A172 (cell line): ENCODE results near the gene MSL3B.
"Not testable (repeated sequence)": the region's sequence is repeated elsewhere in the genome, so short reads cannot be mapped to it uniquely, and the experiment has no call there.

Source experiments
- DNase-seq: peaks from one replicate; pipeline ENCODE4 v3.0.0-alpha.2; 2015; ENCODE audit warnings: low spot score

Gene MSL3B

DNA sequence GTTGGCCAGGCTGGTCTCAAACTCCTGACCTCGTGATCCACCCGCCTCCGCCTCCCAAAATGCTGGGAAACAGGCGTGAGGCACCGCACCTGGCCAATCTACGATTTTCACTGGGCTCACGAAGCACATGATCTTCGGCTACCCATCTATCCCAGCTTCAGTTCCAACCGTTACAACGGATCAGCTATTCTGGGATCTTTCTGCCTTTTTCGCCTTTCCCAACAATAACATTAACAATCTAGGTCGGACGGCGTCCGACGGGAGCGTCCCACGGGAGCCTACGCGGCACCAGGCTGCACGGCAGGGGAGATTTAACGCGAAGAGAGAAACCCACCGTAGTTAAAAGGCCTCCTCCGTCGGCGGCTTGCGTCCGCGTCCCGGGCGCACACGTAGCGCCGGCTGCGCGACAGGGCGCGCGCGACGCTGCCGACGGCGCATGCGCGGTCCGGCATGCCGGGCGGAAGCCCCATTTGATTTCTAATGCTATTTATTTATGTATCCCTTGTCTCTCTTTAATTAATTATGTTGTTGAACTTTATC is at the start of gene MSL3B:
TSS of gene MSL3B (minus strand) at position 394 of the 540 bp plus-strand sequence.
- DNase-seq = no peak

DNA sequence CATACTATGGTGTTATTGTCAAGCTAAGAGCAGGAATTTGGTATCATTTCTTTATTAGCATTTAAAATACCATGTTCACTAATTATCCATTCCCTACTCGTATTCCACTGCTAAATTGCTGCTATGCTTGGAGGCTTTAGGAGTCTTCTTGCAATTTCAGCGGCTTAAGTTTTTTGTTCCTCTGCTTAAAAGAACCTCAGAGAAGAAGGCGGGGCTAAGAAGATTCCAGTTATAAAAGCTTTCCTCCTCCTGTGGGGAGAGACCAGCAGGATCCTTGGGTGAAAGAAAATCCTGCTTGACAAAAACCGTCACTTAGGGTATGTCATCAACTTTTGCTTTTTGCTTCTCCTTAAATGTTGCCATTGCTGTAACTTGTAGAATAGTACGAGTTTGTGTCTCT is 48.9 kb upstream of the MSL3B start, which contains the start of gene TRPM8:
TSS of gene TRPM8 (plus strand) at position 258 of the 400 bp plus-strand sequence. CDS start 9,165 bp downstream, outside the sequence.
- no peak for DNase-seq

DNA sequence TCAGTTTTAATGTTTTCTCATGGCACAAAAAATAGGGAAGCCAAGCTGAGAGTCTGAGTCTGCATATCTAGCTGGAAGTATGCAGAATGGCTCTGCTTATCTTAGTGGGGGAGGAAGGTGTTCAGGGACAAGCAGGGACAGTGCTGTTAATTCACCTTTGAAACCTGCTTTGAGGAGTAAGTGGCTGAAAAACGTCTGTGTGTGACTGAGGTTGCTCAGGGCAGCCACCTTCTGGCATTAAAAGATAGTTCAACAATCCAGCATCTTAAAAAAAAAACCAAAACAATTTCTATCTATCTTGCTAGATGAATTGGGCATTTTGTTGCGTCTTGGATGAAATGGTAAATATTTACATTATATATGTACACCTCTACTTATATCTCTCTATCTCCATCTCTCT is 46.9 kb upstream of the MSL3B start:
- DNase-seq = peak; percentile 21

DNA sequence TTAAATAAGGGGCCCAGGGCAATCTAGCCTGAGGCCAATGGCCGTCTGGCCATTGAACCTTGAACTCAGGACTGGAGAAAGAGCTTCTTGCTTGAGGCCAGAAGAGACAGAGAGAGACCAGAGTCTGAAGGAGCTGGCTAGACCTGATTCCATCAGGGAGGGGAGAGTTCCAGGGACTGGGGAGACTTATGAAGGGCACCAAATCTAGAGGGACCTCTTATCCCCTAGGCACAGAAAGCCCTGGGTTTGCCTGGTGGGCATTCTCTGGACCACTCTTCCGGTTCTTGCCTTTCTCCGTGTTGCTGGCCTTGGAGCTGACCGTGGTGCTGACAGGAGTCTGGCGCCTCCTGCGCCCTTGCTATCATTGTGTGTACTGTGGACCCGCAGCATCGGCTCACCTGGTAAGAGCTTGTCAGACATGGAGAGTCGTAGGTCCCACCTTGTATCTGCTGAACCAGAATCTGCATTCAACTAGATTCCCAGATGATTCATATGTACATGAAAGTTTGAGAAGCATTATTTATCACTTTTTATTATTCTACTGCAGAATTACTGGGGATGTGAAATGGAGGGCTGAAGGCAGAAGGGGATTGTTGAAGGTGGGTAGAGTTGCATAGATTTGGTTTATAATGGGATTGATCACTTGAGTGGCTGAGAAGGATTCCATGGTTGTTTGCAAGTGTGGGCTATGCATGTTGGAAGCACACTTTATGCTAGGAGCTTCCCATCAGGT is 44.7 kb upstream of the MSL3B start:
- peak; percentile 26 for DNase-seq

DNA sequence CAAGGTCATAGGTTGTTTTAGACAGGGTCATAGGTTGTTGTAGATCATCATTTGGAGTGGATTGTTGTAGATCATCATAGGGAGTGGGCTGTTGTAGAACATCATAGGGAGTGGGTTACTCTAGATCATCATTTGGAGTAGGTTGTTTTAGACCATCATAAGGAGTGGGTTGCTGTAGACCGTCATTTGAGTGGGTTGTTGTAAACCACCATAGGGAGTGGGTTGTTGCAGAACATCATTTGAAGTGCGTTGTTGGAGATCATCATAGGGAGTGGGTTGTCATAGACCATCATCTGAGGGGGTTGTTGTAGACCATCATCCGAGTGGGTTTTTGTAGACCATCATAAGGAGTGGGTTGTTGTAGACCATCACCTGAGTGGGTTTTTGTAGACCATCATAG is 39.4 kb upstream of the MSL3B start:
- no peak for DNase-seq

DNA sequence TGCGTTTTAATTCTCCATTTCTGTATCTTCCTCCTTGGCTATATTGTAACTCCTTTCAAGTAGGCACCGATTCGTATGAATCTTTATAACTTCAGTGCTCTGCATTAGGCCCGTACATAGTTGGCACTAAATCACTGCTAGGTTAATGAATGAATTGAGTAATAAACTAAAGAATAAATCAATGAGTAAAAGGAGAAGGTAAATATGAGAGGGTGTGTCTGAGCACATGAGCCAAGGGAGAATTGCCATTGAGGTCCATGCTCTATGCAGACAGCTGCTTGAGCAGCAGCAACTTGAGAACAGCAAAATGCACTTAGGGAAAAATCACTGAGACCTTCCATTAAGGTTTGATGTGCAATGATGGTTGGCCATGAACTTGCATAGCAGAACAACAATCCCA is 37.8 kb upstream of the MSL3B start:
- DNase-seq = no peak

DNA sequence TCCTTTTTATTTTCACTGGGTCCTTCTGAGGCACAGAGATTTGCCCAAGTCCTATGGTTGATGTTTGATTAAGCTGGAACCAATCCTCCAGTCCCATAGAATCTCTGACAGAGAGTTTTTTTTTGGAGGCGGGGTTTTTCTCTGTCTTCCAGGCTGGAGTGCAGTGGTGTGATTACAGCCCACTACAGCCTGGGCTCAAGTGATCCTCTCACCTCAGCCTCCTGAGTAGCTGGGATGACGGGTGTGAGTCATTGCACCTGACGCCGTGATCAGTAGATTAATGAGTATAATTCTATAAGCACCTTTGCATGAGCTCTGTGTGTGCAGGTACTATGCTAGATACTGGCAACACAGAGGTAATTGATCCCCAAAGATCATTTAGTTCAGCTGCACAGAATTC is 33.7 kb upstream of the MSL3B start:
- DNase-seq = no peak

DNA sequence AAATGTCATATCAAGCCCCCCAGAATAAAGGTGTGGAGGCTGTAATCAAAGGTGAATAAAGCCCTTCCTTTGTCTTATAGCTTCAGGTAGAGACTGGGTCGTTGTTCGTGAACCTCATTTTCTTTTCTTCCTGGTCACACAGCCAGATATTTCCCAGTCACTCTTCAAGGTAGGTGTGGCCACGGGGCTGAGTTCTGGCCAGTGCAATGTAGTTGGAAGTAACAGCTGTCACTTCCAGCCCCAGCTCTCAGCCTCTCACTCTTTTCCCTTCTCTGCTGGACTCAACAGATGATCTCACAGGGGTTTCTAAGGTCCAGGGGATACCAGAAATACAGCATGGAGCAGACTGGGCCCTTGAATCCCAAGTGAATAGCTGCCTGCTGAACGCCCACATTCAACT is 33.2 kb upstream of the MSL3B start:
- no peak for DNase-seq

DNA sequence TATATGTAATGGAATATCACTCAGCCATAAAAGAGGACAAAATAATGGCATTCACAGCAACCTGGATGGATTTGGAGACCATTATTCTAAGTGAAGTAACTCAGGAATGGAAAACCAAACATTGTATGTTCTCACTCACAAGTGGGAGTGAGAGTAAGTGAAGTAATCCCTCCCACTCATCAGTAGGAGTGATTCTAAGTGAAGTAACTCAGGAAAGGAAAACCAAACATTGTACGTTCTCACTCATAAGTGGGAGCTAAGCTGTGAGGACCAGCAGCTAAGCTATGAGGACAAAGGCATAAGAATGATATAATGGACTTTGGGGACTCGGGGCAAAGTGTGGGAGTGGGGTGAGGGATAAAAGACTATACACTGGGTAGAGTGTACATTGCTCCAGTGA is 28.1 kb upstream of the MSL3B start:
- not testable (repeated sequence) for DNase-seq

DNA sequence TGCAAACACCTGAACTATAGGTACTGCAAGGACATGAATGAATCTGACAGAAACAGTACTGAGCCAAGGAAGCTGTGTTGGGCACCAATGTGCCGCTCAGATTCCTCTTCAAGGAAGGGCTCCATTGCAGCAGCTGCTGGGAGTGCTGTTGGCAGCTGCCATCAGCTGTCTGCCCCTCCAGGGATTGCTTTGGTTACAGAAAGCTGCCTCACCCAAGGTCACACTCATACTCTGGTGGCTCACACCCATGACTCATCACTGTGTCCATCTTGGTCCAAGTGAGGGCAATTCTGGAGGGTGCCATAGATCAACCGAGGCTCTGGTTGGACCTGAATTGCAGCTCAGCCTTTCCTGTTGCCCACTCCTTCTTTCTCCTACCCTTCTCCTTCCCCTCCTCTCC is 24.6 kb upstream of the MSL3B start:
- DNase-seq = peak; percentile 5

DNA sequence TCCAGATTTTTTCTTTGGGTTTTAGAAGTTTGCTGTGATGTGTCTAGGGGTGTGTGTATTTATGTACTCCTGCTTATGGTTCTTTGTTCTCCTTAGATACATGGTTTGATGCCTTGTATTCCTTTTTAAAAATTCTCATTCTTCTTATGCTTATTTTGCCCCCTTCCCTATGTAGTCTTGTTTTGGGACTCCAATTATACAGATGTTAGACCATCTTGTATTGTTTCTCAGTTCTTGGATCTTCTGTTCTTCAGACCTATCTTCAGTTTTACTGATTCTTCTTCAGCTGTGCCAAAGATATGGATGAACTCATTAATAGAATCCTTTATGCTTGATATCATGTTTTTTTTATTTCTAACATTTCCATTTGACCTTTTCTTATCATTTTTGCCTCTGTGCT is 14.2 kb upstream of the MSL3B start:
- DNase-seq = no peak

DNA sequence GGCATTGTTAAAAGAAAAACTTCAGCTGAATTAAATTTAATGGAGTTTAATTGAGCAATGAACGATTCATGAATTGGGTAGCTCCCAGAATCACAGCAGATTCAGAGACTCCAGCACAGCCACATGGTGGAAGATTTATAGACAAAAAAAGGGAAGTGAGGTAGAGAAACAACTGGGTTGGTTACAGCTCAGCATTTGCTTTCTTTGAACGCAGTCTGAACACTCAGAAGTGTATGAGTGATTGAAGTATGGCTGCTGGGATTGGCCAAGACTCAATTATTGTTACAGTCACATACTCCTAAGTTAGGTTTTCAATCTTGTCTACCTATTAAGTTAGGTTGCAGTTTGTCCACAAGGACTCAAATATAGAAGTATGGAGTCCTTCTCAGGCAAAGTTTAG is 3.9 kb upstream of the MSL3B start:
- not testable (repeated sequence) for DNase-seq

DNA sequence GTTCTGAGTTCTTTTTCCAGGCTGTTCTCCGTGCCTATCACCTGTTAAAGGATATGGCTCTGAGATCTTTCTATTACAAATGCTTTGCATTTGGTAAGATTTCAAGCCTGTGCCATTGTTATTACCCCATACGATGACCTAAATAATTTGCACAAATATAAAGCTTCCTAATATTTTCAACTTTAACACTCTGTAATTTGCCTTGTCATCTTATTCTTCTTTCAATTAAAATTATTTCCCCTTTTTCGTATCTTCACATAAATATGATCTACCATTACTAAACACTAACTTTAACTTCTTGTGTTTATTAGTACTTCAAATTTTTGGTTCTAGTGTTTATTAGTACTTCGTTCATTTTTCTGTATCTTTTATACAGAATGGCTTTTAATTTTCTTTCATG is 3.2 kb upstream of the MSL3B start:
- no peak for DNase-seq

DNA sequence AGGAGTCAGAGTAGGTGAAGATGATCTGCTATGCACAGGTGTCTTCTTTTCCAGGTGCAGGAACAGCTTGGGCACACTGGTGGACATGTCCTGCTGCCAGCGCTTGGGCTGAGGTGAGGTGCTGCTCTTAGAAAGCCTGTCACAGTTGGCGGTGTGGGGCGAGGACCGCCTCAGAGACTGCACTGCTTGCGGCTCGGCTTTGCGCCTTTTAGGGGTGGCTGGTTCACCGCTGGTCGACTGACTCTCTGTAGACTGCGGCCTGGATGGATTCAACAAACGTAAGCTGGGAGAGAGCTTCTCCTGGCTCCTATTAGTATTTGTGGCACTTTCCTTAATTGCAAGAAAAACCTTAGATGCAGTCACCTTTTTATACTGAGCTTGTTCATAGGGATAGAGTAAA is 1.7 kb downstream of the MSL3B start:
- no peak for DNase-seq

DNA sequence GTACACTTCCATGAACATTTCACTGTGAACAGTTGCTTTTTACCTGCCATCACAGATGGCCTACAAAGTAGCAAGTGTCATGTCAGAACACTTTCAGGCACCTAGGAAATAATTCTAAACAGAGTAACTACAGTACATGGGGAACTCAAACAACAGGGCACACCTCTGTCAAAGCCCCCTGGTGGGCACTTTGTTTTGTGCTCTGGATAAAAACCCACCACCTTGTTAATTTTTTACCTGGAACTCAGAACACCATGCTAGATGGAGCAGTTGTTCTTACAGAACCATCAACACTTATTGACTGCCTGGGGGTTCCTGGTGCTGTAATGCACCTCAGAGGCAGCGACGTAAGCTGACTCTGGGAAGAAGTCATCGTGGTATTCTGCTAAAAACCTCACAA is 2.3 kb downstream of the MSL3B start:
- no peak for DNase-seq

DNA sequence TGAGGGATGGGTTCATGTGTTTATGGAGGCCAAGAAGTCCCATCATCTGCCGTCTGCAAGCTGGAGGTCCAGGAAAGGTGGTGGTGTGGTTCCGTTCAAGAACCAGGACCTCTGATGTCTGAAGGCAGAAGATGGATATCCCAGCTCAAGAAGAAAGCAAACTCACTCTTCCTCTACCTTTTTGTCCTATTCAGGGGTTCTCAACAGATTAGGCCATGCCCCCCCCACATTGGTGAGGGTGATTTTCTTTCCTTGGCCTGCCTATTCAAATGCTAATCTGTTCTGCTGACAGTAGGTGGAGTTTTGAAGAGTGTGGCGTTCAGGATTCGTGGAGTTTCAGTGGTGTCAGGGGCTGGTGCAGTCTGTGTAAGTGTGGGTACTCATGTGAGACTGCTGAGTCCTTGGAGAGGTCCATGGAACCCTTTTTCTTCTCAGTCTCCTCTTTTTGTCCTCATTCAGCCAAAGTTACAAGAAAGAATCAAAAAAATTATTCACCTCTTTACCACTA is 5.9 kb downstream of the MSL3B start:
- no peak for DNase-seq

DNA sequence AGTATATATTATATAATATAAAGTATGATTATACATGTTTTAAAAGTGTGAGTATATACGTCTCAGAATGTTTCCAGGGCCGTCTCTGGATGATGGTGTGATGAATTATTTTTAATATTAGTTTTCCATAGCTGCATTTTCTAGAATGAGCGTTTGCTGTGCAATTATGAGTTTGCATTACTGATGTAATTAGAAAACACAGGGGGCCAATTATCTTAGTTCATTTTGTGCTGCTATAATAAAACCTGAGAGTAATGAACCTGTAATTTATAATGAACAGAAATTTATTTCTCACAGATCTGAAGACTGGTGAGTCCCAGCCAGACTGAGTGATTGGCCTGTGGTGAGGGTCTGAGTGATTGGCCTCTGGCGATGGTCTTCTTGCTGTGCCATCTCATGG is 9.9 kb downstream of the MSL3B start:
- DNase-seq = no peak

DNA sequence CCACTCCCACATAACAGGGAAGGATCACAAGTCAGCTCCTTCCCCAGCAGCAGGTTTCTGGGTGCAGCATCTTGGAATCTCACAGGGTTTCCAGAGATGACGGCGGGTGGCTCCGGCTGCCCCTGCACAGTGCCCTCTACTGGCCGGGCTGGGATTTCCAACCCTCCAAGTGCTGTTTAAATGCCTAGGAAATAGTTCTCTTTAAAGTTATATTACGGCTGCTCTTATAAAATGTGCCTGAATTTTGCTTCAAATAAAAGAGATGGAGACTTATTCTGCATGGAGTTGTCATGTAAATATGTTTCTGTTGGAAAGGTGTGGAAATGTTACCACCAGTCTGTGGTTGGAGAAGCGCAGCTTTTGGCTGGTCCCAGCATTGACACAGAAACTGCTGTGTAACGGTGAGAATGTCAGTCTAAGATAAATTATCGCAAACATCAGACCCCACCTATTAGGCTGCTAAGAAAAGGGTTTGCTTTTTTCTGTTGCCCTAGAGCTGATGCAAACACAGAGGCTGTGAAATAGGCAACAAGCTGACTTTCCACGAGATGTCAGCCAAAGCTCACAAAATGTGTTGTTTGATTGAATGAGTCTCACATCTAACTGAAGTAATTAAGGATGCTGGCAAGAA is 10.6 kb downstream of the MSL3B start:
- DNase-seq = peak; percentile 42

DNA sequence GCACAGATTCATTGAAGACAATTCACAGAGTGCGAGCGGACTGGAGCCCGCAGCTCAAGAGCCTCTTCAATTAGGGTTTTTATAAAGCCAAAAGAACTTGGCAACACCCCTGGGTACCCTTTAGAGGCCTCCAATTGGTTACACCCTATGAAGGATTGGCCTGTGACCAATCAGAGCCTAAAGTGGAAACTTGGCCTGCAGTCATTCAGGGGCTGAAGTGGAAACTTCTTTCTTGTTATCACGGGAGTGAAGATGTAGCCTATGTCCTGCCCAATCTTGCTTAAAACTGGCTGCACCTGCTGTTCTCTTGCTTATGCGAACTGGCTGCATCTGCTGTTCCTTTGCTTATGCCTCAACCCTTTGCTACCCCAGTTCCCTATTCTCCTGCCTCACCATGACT is 12.0 kb downstream of the MSL3B start:
- DNase-seq = no peak

DNA sequence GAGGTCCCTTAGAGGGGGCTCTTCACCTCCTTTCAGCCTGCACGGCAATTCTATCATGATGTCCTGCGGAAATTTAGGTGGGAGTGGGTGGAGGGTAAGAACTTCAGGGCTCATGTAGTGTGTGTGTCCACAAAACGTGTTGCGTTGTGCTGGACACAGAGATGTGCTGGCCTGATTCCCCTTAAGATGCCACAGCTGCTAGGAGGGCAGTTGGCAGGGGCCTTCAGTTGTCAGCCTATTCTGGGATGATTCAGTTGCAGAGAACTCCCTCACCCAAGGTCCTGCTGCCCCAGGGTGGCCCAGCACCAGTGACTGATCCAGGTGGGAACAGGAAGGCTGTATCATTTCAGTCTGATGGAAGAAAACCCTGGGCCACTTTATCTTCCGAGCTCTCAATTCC is 12.8 kb downstream of the MSL3B start:
- no peak for DNase-seq

DNA sequence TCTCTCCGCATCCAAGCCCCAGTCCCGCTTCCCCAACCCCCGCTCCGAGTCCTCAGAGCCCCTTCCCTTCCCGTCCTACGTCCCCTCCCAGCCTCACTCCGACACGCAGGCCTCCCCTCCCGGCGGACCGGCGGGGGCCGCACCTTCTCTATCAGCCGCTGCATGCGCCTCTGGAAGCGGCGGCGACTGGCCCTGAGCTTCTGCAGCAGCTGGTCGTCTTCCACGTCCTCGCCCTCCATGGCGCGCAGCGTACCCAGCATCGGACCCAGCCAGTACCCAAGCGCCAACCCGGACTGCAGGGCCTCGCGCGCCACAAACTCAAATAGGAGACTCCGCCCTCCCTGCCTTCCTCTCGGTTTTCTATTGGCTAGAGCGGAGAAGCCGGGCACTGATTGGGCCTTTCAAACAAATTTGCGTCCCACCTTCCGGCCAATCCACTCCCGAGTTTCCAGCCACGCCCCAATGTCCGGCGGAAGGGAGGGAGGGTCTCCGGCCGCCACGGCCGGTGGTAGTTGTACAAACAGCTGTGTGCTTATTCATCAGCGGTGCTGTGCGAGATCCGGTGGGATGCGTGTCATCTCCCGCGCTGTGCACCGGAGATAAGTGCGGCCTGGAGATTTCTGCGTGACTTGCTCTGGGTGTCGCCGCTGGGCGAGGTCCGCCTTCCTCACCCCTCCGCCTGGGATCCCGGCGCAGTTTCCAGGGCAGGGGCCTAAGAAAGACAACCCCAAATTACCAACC is 13.8 kb downstream of the MSL3B start, which contains the start of gene HJURP:
TSS of gene HJURP (minus strand) at position 295 of the 741 bp plus-strand sequence. CDS start at position 260, 35 bp downstream.
- DNase-seq = peak; percentile 96

DNA sequence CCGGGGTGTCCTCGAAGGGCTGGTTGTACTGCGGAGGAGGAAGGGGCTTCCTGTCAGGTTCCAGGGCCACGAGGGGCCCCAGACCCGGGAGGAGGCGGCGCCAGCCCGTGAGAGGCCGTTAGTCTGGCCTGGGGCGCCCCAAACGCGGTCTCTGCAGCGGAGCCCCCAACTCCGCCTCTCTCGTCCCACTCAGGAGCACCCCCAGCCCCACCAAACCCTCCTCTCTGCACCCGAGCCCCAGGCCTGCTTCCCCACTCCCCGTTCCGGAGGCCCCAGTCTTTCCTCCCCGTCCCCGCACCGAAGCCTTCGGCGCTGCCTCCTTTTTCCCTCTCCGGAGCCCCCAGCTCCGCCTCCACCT is 14.3 kb downstream of the MSL3B start:
- DNase-seq = no peak
